GM23338 (cell line): ENCODE data around the gene ABHD14A. TPM values are rescaled to one million over a fixed set of nuclear protein-coding genes. Genes with fewer than 3 reads are reported as not detected.

Source experiments
- ATAC-seq: fragments of 200-7000 bp; cut with Tn5 transposase; 3 replicates; pipeline ENCODE4 v1.9.1; 2020
- DNase-seq: peaks from one replicate; pipeline ENCODE4 v3.0.0-alpha.2; 2015; ENCODE audit warnings: low spot score
- H2AFZ ChIP-seq: fragments of 200-600 bp; sonication (generic); 2 replicates; pipeline ENCODE4 v1.8.0; 2016; ENCODE audit warnings: antibody characterized with exemption, mild to moderate bottlenecking, moderate library complexity
- H3F3A ChIP-seq: fragments of 200-600 bp; sonication (generic); replicated peaks from 2 replicates; pipeline ENCODE4 v1.8.0; 2017; ENCODE audit warnings: antibody characterized with exemption, mixed run types, low read depth
- H3K27ac ChIP-seq: fragments of 200-600 bp; sonication (generic); 2 replicates; pipeline ENCODE4 v1.6.1; 2016; ENCODE audit warnings: low read depth
- H3K27me3 ChIP-seq: fragments of 200-600 bp; sonication (generic); 2 replicates; pipeline ENCODE4 v1.8.0; 2016; ENCODE audit warnings: mild to moderate bottlenecking, mixed run types, moderate library complexity; ENCODE audit not compliant: insufficient read depth
- H3K36me3 ChIP-seq: fragments of 200-600 bp; sonication (generic); 2 replicates; pipeline ENCODE4 v1.8.0; 2016; ENCODE audit warnings: mild to moderate bottlenecking; ENCODE audit not compliant: insufficient read depth
- H3K4me1 ChIP-seq: fragments of 200-600 bp; sonication (generic); 2 replicates; pipeline ENCODE4 v1.8.0; 2016; ENCODE audit warnings: mild to moderate bottlenecking, moderate library complexity; ENCODE audit not compliant: insufficient read depth
- H3K4me2 ChIP-seq: fragments of 200-600 bp; sonication (generic); 2 replicates; pipeline ENCODE4 v1.7.1; 2017; ENCODE audit warnings: mixed run types
- H3K4me3 ChIP-seq: fragments of 200-600 bp; sonication (generic); 2 replicates; pipeline ENCODE4 v1.6.1; 2016; ENCODE audit warnings: mixed run types
- H3K79me2 ChIP-seq: fragments of 200-600 bp; sonication (generic); replicated peaks from 2 replicates; pipeline ENCODE4 v1.8.0; 2017; ENCODE audit warnings: mild to moderate bottlenecking; ENCODE audit not compliant: insufficient read depth
- H3K9me2 ChIP-seq: fragments of 200-600 bp; sonication (generic); 2 replicates; pipeline ENCODE4 v1.8.0; 2017; ENCODE audit not compliant: insufficient read depth
- H4K20me1 ChIP-seq: fragments of 200-600 bp; sonication (generic); replicated peaks from 2 replicates; pipeline ENCODE4 v1.8.0; 2017; ENCODE audit warnings: mild to moderate bottlenecking; ENCODE audit not compliant: insufficient read depth
- H3K27ac Mint-ChIP-seq: 2 replicates; pipeline ENCODE4 v1.8.0; 2020; ENCODE audit warnings: inconsistent platforms, mild to moderate bottlenecking, moderate library complexity, mixed read lengths
- H3K27me3 Mint-ChIP-seq: 3 replicates; pipeline ENCODE4 v1.8.0; 2022; ENCODE audit warnings: low read depth, mild to moderate bottlenecking, moderate library complexity, mixed read lengths, inconsistent platforms; ENCODE audit not compliant: insufficient read depth, poor library complexity
- H3K36me3 Mint-ChIP-seq: 3 replicates; pipeline ENCODE4 v1.8.0; 2021; ENCODE audit warnings: low read depth, mild to moderate bottlenecking, inconsistent platforms, moderate library complexity, mixed read lengths
- H3K4me1 Mint-ChIP-seq: 3 replicates; pipeline ENCODE4 v1.8.0; 2020; ENCODE audit warnings: mild to moderate bottlenecking, inconsistent platforms, mixed read lengths
- H3K4me3 Mint-ChIP-seq: 3 replicates; pipeline ENCODE4 v1.8.0; 2021; ENCODE audit warnings: moderate library complexity, mild to moderate bottlenecking, inconsistent platforms, mixed read lengths
- H3K9me3 Mint-ChIP-seq: 3 replicates; pipeline ENCODE4 v1.8.0; 2020; ENCODE audit warnings: moderate library complexity, mild to moderate bottlenecking, inconsistent platforms, mixed read lengths
- CREB1 ChIP-seq: fragments of 250-450 bp; sonication (Bioruptor Pico); IDR thresholded peaks from 2 replicates; pipeline ENCODE4 v1.5.0; 2020; ENCODE audit warnings: low read depth, mild to moderate bottlenecking, moderate library complexity
- CTCF ChIP-seq, 2 experiments: fragments of 200-600 bp in 1 of 2; sonication (generic) in 1 of 2; conservative IDR thresholded peaks; 2 replicates each; pipeline versions ENCODE4 v1.5.1 to v1.6.1; 2016 to 2017; ENCODE audit warnings: antibody characterized with exemption in 2 of 2, low read depth in 2 of 2, mild to moderate bottlenecking in 2 of 2, moderate library complexity in 1 of 2
- ETS1 ChIP-seq: IDR thresholded peaks from 2 replicates; pipeline ENCODE4 v1.6.1; 2016; ENCODE audit warnings: antibody characterized with exemption
- EZH2phosphoT487 ChIP-seq: fragments of 200-600 bp; sonication (generic); IDR thresholded peaks from one replicate; pipeline ENCODE4 v1.8.1; 2018; ENCODE audit warnings: antibody characterized with exemption; ENCODE audit not compliant: unreplicated experiment
- POLR2AphosphoS5 ChIP-seq: IDR thresholded peaks from 2 replicates; pipeline ENCODE4 v1.6.1; 2016; ENCODE audit warnings: antibody characterized with exemption, low read depth
- REST ChIP-seq: IDR thresholded peaks from one replicate; pipeline ENCODE4 v1.6.1; 2018; ENCODE audit warnings: antibody characterized with exemption; ENCODE audit not compliant: unreplicated experiment
- ZNF462 ChIP-seq: fragments of 250-450 bp; sonication (Bioruptor Pico); IDR thresholded peaks from 2 replicates; pipeline ENCODE4 v1.5.0; 2020; ENCODE audit warnings: mild to moderate bottlenecking, moderate library complexity
- polyA plus RNA-seq: library from polyadenylated mRNA; unstranded; fragments of >200 nt; fragmentation: Nextera tagmentation; extraction: Ambion mirVana; gene quantifications from 2 replicates; pipeline ENCODE4 v1.2.1, GENCODE V29; 2016
- total RNA-seq: library from RNA; depleted of rRNA; stranded (reverse); fragments of >200 nt; shearing (Covaris generic); gene quantifications from 2 replicates; pipeline ENCODE4 v1.2.3, GENCODE V29; 2014

Gene ABHD14A
- total and polyA plus RNA-seq, 2 experiments from 2014 or later: 7.8 to 12.7 TPM

GRCh38 chr3:51948016-51948580, 26.8 kb upstream of the ABHD14A start (continued):
- TF ChIP-seq CTCF (conservative IDR thresholded peaks at IDR 0.05; ENCODE audit: low read depth in 2 of 2) (no peak), REST (no peak)

- no peak overlapping the region for H3K4me3 ChIP-seq
- H3K27me3 ChIP-seq: peaks cover 29% of the 10 kb centered on the region
- DNase-seq: no peak
- no peaks in the 10 kb centered on the region for H3K9me2 ChIP-seq
- H3K27ac ChIP-seq: no peak overlapping the region
- no peak overlapping the region for H2AFZ ChIP-seq
- no peaks in the 10 kb centered on the region for H3K4me1 ChIP-seq
- H3K36me3 ChIP-seq: no peaks in the 10 kb centered on the region
- Mint-ChIP-seq H3K27me3 (peaks cover 26% of the 10 kb centered on the region), H3K4me3 (no peak overlapping the region; the same call in 2 of the 3 replicates), H3K9me3 (no peaks in the 10 kb centered on the region), H3K36me3 (0 out of 3 replicates have a peak, but pooled peaks cover 2% of the 10 kb centered on the region), H3K27ac (no peak overlapping the region), H3K4me1 (peaks cover 2% of the 10 kb centered on the region; the same call in 2 of the 3 replicates)
- no peaks in the 10 kb centered on the region for H3K79me2 ChIP-seq
- H4K20me1 ChIP-seq: no peaks in the 10 kb centered on the region
- H3F3A ChIP-seq: no peaks in the 10 kb centered on the region
- no peak overlapping the region for H3K4me2 ChIP-seq
- no peak for ATAC-seq
- no peak for TF ChIP-seq EZH2phosphoT487
- TF ChIP-seq ETS1: no peak
- TF ChIP-seq POLR2AphosphoS5: no peak
- no peak for TF ChIP-seq ZNF462 (CRISPR knock-in tag)
- no peak for TF ChIP-seq CREB1 (CRISPR knock-in tag)
- TF ChIP-seq REST: no peak
Observed at GRCh38 chr3:51949121-51949520, 25.7 kb upstream of the ABHD14A start.
